ENCODE results near the gene COPS9.

COPS9 gene

GRCh38 chr2:240136013-240136670 is at the start of gene COPS9:
TSS of gene COPS9 (minus strand) at chr2:240136305. CDS start at chr2:240136284, 21 bp downstream.
- peak; percentile 82 for DNase-seq (ENCODE audit: low read depth)

GRCh38 chr2:240184656-240185055 is 48.6 kb upstream of the COPS9 start:
- DNase-seq (ENCODE audit: low read depth): no peak

DNA sequence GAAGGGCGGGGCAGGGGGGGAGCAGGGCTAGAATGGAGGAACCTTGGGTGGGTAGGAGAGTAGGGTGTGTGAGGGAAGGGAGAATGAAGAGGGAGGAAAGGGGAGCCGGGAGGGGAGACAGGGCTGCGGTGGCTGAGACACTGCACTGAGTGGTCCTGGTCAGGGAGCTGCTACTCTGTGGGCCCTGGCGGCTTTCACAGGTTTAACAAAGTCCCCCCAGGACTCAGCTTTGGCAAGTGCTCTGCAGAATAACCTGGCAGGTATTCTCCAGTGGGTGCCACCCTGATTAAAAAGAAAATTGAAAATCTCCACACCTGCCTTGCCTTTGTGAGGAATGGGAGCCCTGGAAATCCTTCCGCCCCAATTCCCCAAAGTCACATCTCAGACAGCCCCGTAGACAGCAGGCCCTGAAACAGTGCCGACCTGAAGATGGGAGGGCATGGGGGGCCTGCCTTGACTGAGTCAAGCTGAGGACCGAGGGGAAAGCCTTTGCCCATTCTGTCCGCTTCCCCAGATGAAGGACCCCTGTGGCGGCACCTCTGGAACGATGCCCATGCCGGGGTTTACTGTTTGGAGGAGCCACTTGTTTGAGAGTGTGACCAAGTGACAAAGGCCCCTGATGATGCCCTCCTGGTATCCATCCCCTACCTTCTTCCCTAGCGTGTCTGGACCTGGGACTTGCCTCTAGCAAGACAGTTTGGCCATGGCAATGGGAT is 47.9 kb upstream of the COPS9 start:
- DNase-seq (ENCODE audit: low read depth): no peak

DNA sequence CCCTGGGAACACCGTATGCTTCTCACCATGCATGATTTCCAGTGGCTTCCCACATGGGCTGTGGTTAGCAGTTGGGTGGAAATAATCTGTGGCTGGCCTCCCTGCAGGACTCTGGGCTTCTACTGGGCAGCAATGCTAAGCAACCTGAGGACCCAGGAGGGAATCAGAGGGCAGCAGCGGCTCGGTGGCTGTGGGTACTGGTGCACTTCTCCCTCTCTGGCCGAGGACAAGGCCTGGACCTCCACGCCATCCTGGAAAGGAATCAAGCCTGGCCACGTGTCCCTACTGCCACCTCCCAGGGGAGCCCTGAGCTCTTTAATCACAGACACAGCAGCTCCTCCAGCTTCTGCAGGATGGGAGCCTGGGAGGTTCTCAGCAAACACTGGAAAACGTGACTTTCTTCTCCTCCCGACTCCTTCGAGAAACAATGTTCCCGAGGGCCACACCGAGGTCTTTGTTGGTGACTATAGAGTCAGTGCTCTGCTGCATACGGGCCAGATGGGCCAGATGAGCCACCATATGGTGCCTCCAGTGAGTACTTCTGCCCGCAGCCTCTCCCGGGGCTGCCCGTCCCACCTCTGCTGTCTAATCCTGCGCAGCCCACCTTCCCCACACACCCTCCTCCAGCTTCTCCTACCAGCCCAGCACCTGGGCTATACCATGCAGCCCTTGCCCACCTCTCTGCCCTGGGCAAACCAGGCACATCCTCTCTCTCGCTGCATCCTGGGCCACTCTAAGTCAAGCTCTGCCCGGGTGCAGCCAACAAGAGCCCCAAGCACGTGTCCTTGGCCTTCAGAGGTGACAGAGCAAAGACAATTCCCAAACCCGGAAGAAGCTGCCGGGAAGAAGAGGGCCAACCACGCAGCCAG is 47.1 kb upstream of the COPS9 start:
- no peak for DNase-seq (ENCODE audit: low read depth)

- DNase-seq (ENCODE audit: low read depth): no peak
Observed at GRCh38 chr2:240182476-240182875, 46.4 kb upstream of the COPS9 start.

GRCh38 chr2:240182001-240182400 is 45.9 kb upstream of the COPS9 start:
- DNase-seq (ENCODE audit: low read depth): no peak

DNA sequence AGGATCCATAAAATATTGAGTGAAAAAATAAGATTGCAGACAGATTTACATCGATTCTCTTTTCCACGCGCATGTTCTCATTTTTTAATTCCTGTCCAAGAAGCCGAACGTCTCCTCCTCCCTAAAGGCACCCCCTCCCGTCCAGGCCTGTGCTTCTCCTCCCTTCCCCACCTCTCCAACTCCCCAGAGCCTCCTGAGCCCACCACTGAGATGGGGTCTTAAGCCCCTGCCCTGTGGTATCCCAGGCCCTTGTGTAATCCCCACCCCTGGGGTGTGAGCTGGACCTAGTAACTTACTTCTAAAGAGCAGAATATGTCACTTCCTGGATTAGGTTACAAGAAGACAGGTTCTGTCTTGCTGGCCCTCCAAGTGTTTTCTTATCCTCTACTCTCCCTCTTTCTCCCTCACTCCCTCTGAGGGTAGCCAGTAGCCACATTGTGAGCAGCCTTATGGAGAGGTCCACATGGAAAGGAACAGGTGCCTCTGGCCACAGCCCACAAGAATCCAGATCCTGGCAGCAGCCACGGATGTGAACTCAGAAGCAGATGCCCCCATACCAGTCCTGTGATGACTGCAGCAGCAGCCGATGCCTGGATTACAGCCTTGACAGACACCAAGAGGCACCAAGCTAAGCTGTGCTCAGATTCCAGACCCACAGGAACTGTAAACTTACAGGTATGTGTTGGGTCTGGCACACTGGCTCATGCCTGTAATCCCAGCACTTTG is 44.0 kb upstream of the COPS9 start:
- DNase-seq (ENCODE audit: low read depth): no peak

DNA sequence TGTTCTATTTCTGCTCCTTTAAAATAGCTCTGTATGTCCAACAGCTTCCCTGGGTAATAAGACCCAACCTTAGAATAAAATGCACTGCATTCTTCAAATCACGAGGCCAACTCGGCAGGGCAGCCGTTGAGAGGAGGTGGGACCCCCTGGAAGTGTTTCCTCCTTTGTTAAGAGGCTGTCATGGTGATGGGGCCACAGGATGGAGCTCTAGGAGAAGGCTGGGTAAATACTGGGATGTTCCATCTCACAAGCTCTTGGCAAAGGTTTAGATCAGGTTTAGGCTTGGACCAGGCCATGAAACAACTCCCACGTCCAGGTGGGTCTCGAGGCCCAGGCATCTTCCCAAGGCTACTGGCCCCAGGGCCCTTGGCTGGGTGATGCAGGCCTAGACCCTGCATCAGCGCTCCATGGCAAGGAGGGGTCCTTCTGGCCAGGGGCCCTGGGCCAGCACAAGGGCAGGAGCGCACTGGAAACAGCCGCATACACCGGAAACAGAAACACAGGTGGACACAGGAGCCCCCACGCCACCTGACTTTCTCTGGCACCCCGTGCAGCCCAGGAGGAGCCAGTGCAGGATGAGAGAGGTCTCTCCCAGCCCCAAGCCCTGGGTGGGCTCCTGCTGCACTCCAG is 43.2 kb upstream of the COPS9 start:
- DNase-seq (ENCODE audit: low read depth): no peak

- no peak for DNase-seq (ENCODE audit: low read depth)
Observed at GRCh38 chr2:240178564-240178963, 42.5 kb upstream of the COPS9 start.

DNA sequence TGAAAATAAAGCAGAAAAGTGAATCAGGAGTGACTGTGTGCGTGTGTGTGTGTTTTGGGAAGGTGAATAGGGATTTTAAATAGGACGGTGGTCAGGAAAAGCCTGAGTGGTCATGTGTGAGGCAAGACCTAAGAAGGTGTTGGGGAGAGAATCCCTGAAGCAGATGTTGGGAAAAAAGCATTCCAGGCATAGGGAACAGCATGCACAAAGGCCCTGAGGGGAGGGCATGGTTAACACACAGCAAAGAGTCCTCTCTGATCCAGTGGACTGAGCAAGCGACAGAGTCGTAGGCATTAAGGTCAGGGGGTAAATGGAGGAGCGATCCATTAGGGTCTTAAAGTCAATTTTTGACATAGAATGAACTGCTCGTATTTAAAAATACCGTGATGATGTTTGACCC is 38.4 kb upstream of the COPS9 start:
- DNase-seq (ENCODE audit: low read depth): no peak

- DNase-seq (ENCODE audit: low read depth): no peak
Observed at GRCh38 chr2:240172071-240172895, 36.2 kb upstream of the COPS9 start.

DNA sequence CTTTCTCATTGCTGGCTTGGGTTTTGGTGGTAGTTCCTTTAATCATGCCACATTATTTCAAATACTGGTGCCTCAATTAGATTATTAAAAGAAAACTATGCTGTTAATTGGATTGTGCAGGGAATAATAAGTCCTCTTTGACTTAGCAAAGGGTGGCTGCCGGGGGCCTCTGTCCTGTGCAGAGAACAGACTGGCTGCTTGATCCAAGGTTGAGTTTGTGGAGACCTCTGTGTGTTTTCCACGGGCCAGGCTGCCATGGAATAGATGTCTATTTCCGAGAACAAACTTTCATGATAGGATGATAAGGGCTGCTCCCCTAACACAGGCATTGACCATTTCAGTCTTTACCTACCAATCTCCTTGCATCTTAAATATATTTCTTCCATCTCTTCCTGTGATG is 34.8 kb upstream of the COPS9 start:
- no peak for DNase-seq (ENCODE audit: low read depth)

- DNase-seq (ENCODE audit: low read depth): no peak
Observed at GRCh38 chr2:240170354-240170735, 34.2 kb upstream of the COPS9 start.

GRCh38 chr2:240169486-240170353 is 33.6 kb upstream of the COPS9 start:
- DNase-seq (ENCODE audit: low read depth): no peak

DNA sequence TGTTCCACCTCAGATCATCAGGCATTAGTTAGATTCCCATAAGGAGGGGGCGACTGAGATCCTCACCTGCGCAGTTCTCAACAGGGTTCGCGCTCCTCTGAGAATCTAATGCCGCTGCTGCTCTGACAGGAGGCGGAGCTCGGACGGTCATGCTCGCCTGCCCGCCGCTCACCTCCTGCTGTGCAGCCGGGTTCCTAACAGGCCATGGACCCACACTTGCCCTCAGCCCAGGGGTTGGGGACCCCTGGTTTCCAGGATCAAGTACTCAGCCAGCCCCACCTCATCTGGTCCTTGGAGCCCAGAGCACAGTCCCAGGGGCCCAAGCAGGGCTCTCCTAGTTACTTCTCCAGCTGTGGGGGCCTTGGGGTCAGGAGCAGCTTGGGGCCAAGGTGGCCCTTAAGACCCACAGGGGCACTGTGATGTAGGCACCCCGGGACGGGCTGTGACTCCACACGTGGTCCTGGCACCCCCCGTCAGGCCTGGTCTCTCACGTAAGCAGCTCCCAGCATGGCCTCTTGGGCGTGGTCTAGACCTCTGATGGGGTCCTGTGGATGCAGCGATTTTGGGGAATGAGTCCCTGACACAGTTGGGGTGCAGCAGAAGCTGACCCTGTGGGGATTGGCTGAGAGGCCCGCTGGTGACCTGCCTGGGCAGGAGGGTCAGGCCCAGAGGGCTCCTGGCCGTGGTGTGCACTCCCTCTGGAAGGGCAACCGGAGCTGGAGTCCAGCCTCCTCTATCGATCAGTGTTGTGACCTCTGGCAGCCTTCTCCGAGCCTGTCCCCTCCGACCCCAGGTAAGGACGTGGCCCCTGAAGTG is 32.6 kb upstream of the COPS9 start:
- DNase-seq (ENCODE audit: low read depth): no peak

GRCh38 chr2:240168041-240168440 is 31.9 kb upstream of the COPS9 start:
- DNase-seq (ENCODE audit: low read depth): no peak

- no peak for DNase-seq (ENCODE audit: low read depth)
Observed at GRCh38 chr2:240167588-240167880, 31.4 kb upstream of the COPS9 start.

DNA sequence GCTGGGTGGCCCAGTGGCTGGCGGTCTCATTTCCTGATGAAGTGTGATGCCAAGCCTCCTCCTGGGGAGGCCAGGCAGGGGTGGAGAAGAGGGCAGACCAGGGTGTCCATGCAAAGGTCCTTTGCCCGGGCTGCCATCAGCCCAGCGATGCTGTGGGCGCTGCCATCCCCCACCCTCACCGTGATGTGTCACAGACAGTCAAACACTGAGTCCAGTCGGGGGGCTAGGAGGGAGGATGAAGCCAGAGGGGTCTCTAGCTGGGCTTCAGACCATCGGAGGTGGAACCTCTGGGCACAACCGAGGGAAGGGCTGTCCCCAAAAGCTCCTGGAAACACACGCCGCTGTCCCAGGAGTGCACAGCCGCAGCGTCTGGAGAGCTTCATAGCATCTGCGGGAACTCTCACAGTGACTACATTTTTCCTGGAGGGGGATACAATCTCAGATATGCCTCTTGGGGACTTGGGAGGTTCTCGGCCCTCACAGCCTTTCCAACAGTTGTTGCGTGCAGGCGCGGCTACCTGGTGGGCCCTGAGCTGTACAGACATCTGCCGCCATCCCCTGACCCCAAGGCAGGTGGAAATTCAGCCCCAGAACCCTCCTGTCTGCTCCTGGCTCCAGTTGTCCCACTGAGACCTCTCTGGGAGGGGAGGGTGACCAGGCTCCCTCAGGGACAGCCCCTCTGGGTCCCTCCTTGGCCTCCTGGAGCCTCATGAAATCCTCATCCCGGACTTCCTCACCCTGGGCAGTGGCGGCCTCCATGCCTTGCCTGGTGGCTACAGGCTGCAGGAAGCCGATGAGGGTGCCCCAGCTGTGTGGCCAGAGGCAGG is 30.9 kb upstream of the COPS9 start:
- no peak for DNase-seq (ENCODE audit: low read depth)
